Right lobe of liver (tissue), 4 donors: ENCODE measurements around the gene BPIFB1.

Experiments
- POLR2A ChIP-seq: fragments of 450-650 bp; IDR thresholded peaks from one replicate; pipeline ENCODE4 v1.6.1; 2017; ENCODE audit warnings: antibody characterized with exemption, mild to moderate bottlenecking
- TF ChIP-seq, protein P1 (sequence below), 4 donors: fragments of 200-600 bp in 3 of 4; fragments of 450-650 bp in 1 of 4; IDR thresholded peaks; one replicate each; pipeline versions ENCODE4 v1.5.1 to v1.8.0; 2016 to 2022; ENCODE audit warnings: antibody characterized with exemption in 4 of 4, mild to moderate bottlenecking in 2 of 4
- donor health status: DM: no; HTN: no; CAD: no.
- donor health status: DM: no; HTN: no; CAD: no.
- donor health status: DM: no; HTN: yes; CAD: no.

DNA sequence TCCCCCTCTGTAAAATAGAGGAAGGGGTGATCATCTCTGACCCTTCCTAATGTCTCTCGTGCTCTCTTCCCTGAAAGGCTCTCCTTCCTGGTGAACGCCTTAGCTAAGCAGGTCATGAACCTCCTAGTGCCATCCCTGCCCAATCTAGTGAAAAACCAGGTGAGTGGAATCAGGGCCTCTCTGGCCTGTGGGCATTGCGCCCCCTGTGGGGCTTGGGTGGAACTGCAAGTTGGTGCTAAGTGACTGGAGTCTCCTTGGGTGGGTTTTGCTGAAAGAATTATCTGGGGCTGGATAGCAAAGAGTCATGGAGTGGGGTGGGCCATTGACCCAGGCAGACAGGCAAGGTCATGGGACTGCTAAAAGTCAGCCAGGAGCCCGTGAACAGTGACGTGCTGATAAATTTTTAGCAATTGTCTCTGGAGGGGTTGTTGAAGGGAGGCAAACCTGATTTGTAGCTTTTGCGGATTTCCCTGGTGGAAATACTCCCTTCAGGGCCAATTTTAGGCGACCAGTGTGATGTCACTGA is 8.9 kb downstream of the BPIFB1 start:
- no peak for TF ChIP-seq POLR2A
- TF ChIP-seq, protein P1, sequence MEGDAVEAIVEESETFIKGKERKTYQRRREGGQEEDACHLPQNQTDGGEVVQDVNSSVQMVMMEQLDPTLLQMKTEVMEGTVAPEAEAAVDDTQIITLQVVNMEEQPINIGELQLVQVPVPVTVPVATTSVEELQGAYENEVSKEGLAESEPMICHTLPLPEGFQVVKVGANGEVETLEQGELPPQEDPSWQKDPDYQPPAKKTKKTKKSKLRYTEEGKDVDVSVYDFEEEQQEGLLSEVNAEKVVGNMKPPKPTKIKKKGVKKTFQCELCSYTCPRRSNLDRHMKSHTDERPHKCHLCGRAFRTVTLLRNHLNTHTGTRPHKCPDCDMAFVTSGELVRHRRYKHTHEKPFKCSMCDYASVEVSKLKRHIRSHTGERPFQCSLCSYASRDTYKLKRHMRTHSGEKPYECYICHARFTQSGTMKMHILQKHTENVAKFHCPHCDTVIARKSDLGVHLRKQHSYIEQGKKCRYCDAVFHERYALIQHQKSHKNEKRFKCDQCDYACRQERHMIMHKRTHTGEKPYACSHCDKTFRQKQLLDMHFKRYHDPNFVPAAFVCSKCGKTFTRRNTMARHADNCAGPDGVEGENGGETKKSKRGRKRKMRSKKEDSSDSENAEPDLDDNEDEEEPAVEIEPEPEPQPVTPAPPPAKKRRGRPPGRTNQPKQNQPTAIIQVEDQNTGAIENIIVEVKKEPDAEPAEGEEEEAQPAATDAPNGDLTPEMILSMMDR (IDR thresholded peaks at IDR 0.05), result peak; percentile 69 to 88 (median 82)
